Astrocyte (in vitro differentiated cells and primary cell): Measurements from ENCODE around the gene ETS1. TPM values are rescaled to one million over a fixed set of nuclear protein-coding genes. Genes with fewer than 3 reads are reported as not detected.
A peak's percentile ranks its signal among the peaks of the same experiment; 100 is the strongest.

Experiments used
- DNase-seq: peaks from one replicate; pipeline ENCODE4 v3.0.0-alpha.2; 2010; ENCODE audit warnings: low read depth
- FAIRE-seq: peaks from 2 replicates; lab custom pipeline; 2011; peaks lifted over from hg19 to GRCh38; lab: Jason Lieb, UNC
- H2AFZ ChIP-seq: 2 replicates; pipeline ENCODE4 v1.6.0; 2012; ENCODE audit warnings: low read depth, low read length, inconsistent platforms
- H3K27ac ChIP-seq: 2 replicates; pipeline ENCODE4 v1.5.1; 2011; ENCODE audit warnings: low read depth, low read length, inconsistent platforms
- H3K27me3 ChIP-seq: 2 replicates; pipeline ENCODE4 v1.6.0; 2011; ENCODE audit warnings: low read length, inconsistent platforms; ENCODE audit not compliant: insufficient read depth
- H3K36me3 ChIP-seq: 2 replicates; pipeline ENCODE4 v1.5.1; 2011; ENCODE audit warnings: low read length, inconsistent platforms; ENCODE audit not compliant: insufficient read depth
- H3K4me1 ChIP-seq: 2 replicates; pipeline ENCODE4 v1.5.1; 2011; ENCODE audit warnings: low read length, inconsistent platforms; ENCODE audit not compliant: insufficient read depth
- H3K4me2 ChIP-seq: 2 replicates; pipeline ENCODE4 v1.6.0; 2012; ENCODE audit warnings: low read length, inconsistent platforms
- H3K4me3 ChIP-seq: 2 replicates; pipeline ENCODE4 v1.5.1; 2011; ENCODE audit warnings: low read depth, mild to moderate bottlenecking, low read length, inconsistent platforms; ENCODE audit not compliant: insufficient read depth
- H3K79me2 ChIP-seq: 2 replicates; pipeline ENCODE4 v1.6.0; 2012; ENCODE audit warnings: mild to moderate bottlenecking, low read length, inconsistent platforms; ENCODE audit not compliant: insufficient read depth
- H3K9ac ChIP-seq: 2 replicates; pipeline ENCODE4 v1.6.0; 2012; ENCODE audit warnings: mild to moderate bottlenecking, low read length, inconsistent platforms
- H3K9me3 ChIP-seq: 2 replicates; pipeline ENCODE4 v1.5.1; 2012; ENCODE audit warnings: low read depth, mild to moderate bottlenecking, low read length, inconsistent platforms; ENCODE audit not compliant: insufficient read depth
- H4K20me1 ChIP-seq: 2 replicates; pipeline ENCODE4 v1.6.0; 2012; ENCODE audit warnings: low read length, inconsistent platforms; ENCODE audit not compliant: insufficient read depth
- H3K27ac Mint-ChIP-seq: one replicate; pipeline ENCODE4 v1.8.0; 2021; ENCODE audit warnings: mild to moderate bottlenecking, mixed read lengths; ENCODE audit not compliant: unreplicated experiment
- H3K27me3 Mint-ChIP-seq: one replicate; pipeline ENCODE4 v1.8.0; 2021; ENCODE audit warnings: low read depth, mixed read lengths; ENCODE audit not compliant: unreplicated experiment
- H3K36me3 Mint-ChIP-seq: one replicate; pipeline ENCODE4 v1.8.0; 2021; ENCODE audit warnings: low read depth, mixed read lengths; ENCODE audit not compliant: unreplicated experiment
- H3K4me1 Mint-ChIP-seq: one replicate; pipeline ENCODE4 v1.8.0; 2021; ENCODE audit warnings: low read depth, mixed read lengths; ENCODE audit not compliant: unreplicated experiment
- H3K4me3 Mint-ChIP-seq: one replicate; pipeline ENCODE4 v1.8.0; 2021; ENCODE audit warnings: mild to moderate bottlenecking, moderate library complexity, mixed read lengths; ENCODE audit not compliant: unreplicated experiment
- H3K9me3 Mint-ChIP-seq: one replicate; pipeline ENCODE4 v1.8.0; 2021; ENCODE audit warnings: mild to moderate bottlenecking, mixed read lengths; ENCODE audit not compliant: unreplicated experiment
- CTCF ChIP-seq: IDR thresholded peaks from 2 replicates; pipeline ENCODE4 v1.5.1; 2011; ENCODE audit warnings: low read depth, mild to moderate bottlenecking, inconsistent platforms, low read length, moderate library complexity; ENCODE audit not compliant: insufficient read depth
- EZH2 ChIP-seq: IDR thresholded peaks from 2 replicates; pipeline ENCODE4 v1.6.1; 2012; ENCODE audit warnings: mild to moderate bottlenecking, low read length, inconsistent platforms; ENCODE audit not compliant: insufficient read depth
- total RNA-seq: library from RNA; stranded (reverse); gene quantifications from 2 replicates; pipeline ENCODE4 v1.2.1, GENCODE V29; 2021

ETS1 gene
- total RNA-seq, 1 donor from 2014 or later, result 107 TPM

- peaks cover 39% of the 10 kb centered on the region for H3K36me3 Mint-ChIP-seq
- no peak for FAIRE-seq
- H3K9me3 Mint-ChIP-seq, result no peaks in the 10 kb centered on the region
- no peaks in the 10 kb centered on the region for H3K27me3 Mint-ChIP-seq
- H3K4me1 Mint-ChIP-seq, result peaks cover 49% of the 10 kb centered on the region
- Histone ChIP-seq H3K36me3 (peaks cover 54% of the 10 kb centered on the region), H3K9me3 (no peaks in the 10 kb centered on the region), H3K9ac (no peak overlapping the region), H3K79me2 (peaks cover 88% of the 10 kb centered on the region), H4K20me1 (peaks cover 28% of the 10 kb centered on the region), H2AFZ (no peak overlapping the region), H3K4me2 (no peak overlapping the region), H3K27me3 (no peaks in the 10 kb centered on the region), H3K4me3 (no peak overlapping the region), H3K4me1 (peaks cover 9% of the 10 kb centered on the region), H3K27ac (no peak overlapping the region)
- no peak overlapping the region for H3K4me3 Mint-ChIP-seq
- DNase-seq, result no peak
- TF ChIP-seq CTCF, result no peak
- no peak for TF ChIP-seq EZH2
- H3K27ac Mint-ChIP-seq, result peak overlapping the region; percentile 73
Measured at GRCh38 chr11:128480066-128480465, 107.3 kb downstream of the ETS1 start.

- Histone ChIP-seq H3K4me2 (no peak overlapping the region), H4K20me1 (peaks cover 30% of the 10 kb centered on the region), H3K4me1 (peaks cover 9% of the 10 kb centered on the region), H3K36me3 (peaks cover 50% of the 10 kb centered on the region), H3K9ac (no peak overlapping the region), H3K4me3 (no peak overlapping the region), H3K27ac (no peak overlapping the region), H3K79me2 (peaks cover 88% of the 10 kb centered on the region), H3K9me3 (no peaks in the 10 kb centered on the region), H2AFZ (no peak overlapping the region), H3K27me3 (no peaks in the 10 kb centered on the region)
- Mint-ChIP-seq H3K9me3 (no peaks in the 10 kb centered on the region), H3K4me1 (peaks cover 58% of the 10 kb centered on the region), H3K27ac (no peak overlapping the region), H3K4me3 (no peak overlapping the region), H3K36me3 (peaks cover 35% of the 10 kb centered on the region), H3K27me3 (no peaks in the 10 kb centered on the region)
- no peak for TF ChIP-seq EZH2
- FAIRE-seq (peak; percentile 23), DNase-seq (no peak)
Measured at GRCh38 chr11:128479144-128479543, 108.2 kb downstream of the ETS1 start.

DNA sequence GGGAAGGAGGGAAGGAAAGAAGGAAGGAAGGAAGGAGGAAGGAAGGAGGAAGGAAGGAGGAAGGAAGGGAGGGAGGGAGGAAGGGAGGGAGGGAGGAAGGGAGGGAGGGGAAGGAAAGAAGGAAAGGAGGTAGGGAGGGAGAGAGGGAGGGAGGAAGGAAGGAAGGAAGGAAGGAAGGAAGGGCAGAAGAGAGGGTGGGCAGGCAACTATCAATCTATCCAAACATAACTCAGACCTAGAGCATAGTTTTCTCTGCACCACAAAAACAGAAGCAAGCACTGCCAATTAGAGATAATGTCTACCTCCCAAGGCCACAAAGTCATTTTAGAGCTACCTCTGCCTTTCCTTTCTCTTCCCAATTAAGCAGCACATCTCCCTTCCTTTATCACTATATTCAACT lies 109.1 kb downstream of the ETS1 start:
- H3K4me1 Mint-ChIP-seq, result peaks cover 66% of the 10 kb centered on the region
- no peak overlapping the region for H3K4me3 Mint-ChIP-seq
- DNase-seq, result no peak

More for the DNA sequence above, 109.1 kb downstream of the ETS1 start:
- Histone ChIP-seq H3K27ac (no peak overlapping the region), H3K9ac (no peak overlapping the region), H3K36me3 (peaks cover 48% of the 10 kb centered on the region), H3K4me1 (peaks cover 9% of the 10 kb centered on the region), H3K79me2 (peaks cover 88% of the 10 kb centered on the region), H4K20me1 (peaks cover 38% of the 10 kb centered on the region), H3K4me3 (no peak overlapping the region), H3K4me2 (no peak overlapping the region), H3K27me3 (no peaks in the 10 kb centered on the region), H2AFZ (no peak overlapping the region), H3K9me3 (no peaks in the 10 kb centered on the region)
- no peaks in the 10 kb centered on the region for H3K9me3 Mint-ChIP-seq
- H3K36me3 Mint-ChIP-seq, result peaks cover 34% of the 10 kb centered on the region
- no peaks in the 10 kb centered on the region for H3K27me3 Mint-ChIP-seq
- H3K27ac Mint-ChIP-seq, result no peak overlapping the region
- FAIRE-seq, result no peak
- no peak for TF ChIP-seq EZH2
- TF ChIP-seq CTCF, result no peak
